B cell (primary cell): ENCODE results near the gene KLHDC8B. TPM values are rescaled to one million over a fixed set of nuclear protein-coding genes. Genes with fewer than 3 reads are reported as not detected.

ENCODE experiments used
- ATAC-seq: fragments of 200-7000 bp; cut with Tn5 transposase; one replicate; pipeline ENCODE4 v1.10.0; 2021; ENCODE audit warnings: low read depth, mild to moderate bottlenecking, moderate number of reproducible peaks, moderate library complexity
- CTCF ChIA-PET: fragments of 350-600 bp; sonication (Branson Sonifier 250); formaldehyde crosslinking; loops from one replicate; lab custom pipeline; 2021; ENCODE audit warnings: antibody characterized with exemption, inconsistent platforms; lab: Charles Lee
- POLR2A ChIA-PET: fragments of 350-600 bp; sonication (Branson Sonifier 250); formaldehyde crosslinking; loops from one replicate; lab custom pipeline; 2021; ENCODE audit warnings: antibody characterized with exemption; lab: Charles Lee
- DNase-seq: peaks from one replicate; pipeline ENCODE4 v3.0.0; 2013
- H2AFZ ChIP-seq: 2 replicates; pipeline ENCODE4 v1.6.1; 2012; ENCODE audit warnings: mild to moderate bottlenecking, low read depth, low read length; ENCODE audit not compliant: insufficient read depth, poor library complexity, severe bottlenecking
- H3K27ac ChIP-seq, 2 donors: 1 replicate in 1 of 2; 2 replicates in 1 of 2; pipeline ENCODE4 v1.5.1; 2012 to 2013; ENCODE audit warnings: low read length in 2 of 2, mild to moderate bottlenecking in 2 of 2, moderate library complexity in 1 of 2
- H3K27me3 ChIP-seq, 4 experiments: fragments of 200-600 bp in 1 of 4; sonication (generic) in 1 of 4; replicated peaks in 1 of 4; 1 replicate in 2 of 4; 2 replicates in 2 of 4; pipeline versions ENCODE4 v1.6.1 to v1.7.0; 2013 to 2016; ENCODE audit warnings: low read length in 3 of 4, mild to moderate bottlenecking in 2 of 4, mixed read lengths in 1 of 4, moderate library complexity in 1 of 4; ENCODE audit not compliant: insufficient read depth in 4 of 4, control insufficient read depth in 3 of 4; ENCODE audit errors: control extremely low read depth in 1 of 4
- H3K36me3 ChIP-seq, 2 experiments: replicated peaks in 1 of 2; 1 replicate in 1 of 2; 2 replicates in 1 of 2; pipeline versions ENCODE4 v1.6.1 to v1.7.1; 2013; ENCODE audit warnings: low read length in 1 of 2; ENCODE audit not compliant: insufficient read depth in 2 of 2, control insufficient read depth in 1 of 2; ENCODE audit errors: control extremely low read depth in 1 of 2, extremely low read depth in 1 of 2
- H3K4me1 ChIP-seq, 2 donors: fragments of 200-600 bp in 1 of 2; sonication (generic) in 1 of 2; 1 replicate in 1 of 2; 2 replicates in 1 of 2; pipeline versions ENCODE4 v1.5.1 to v1.6.1; 2013 to 2017; ENCODE audit warnings: low read length in 2 of 2; ENCODE audit not compliant: control insufficient read depth in 2 of 2, insufficient read depth in 2 of 2
- H3K4me2 ChIP-seq: replicated peaks from 2 replicates; pipeline ENCODE3; 2012; ENCODE audit warnings: mild to moderate bottlenecking, low read depth, low read length; ENCODE audit not compliant: poor library complexity, severe bottlenecking
- H3K4me3 ChIP-seq, 5 experiments: fragments of 200-600 bp in 1 of 5; sonication (generic) in 1 of 5; 1 replicate in 3 of 5; 2 replicates in 2 of 5; pipeline versions ENCODE4 v1.5.1 to v1.7.0; 2011 to 2016; ENCODE audit warnings: low read length in 4 of 5, mild to moderate bottlenecking in 4 of 5, low read depth in 2 of 5, control low read depth in 1 of 5, moderate library complexity in 1 of 5; ENCODE audit not compliant: insufficient read depth in 1 of 5; ENCODE audit errors: control extremely low read depth in 1 of 5, extremely low read depth in 1 of 5
- H3K79me2 ChIP-seq: fragments of 200-600 bp; sonication (generic); one replicate; pipeline ENCODE4 v1.6.0; 2016; ENCODE audit warnings: low read length; ENCODE audit not compliant: control insufficient read depth, insufficient read depth
- H3K9ac ChIP-seq: fragments of 200-600 bp; sonication (generic); 2 replicates; pipeline ENCODE4 v1.6.1; 2017; ENCODE audit warnings: mild to moderate bottlenecking, low read length, moderate library complexity
- H3K9me3 ChIP-seq, 3 donors: one replicate each; pipeline versions ENCODE4 v1.6.1 to v1.7.1; 2013; ENCODE audit warnings: low read length in 2 of 3; ENCODE audit not compliant: control insufficient read depth in 2 of 3, insufficient read depth in 1 of 3; ENCODE audit errors: control extremely low read depth in 1 of 3
- H4K20me1 ChIP-seq: 2 replicates; pipeline ENCODE4 v1.6.0; 2012; ENCODE audit warnings: mild to moderate bottlenecking, low read length; ENCODE audit not compliant: insufficient read depth, control insufficient read depth, poor library complexity, severe bottlenecking
- H3K27ac Mint-ChIP-seq: one replicate; pipeline ENCODE4 v1.8.0; 2021; ENCODE audit warnings: mixed read lengths
- H3K27me3 Mint-ChIP-seq: one replicate; pipeline ENCODE4 v1.8.0; 2021; ENCODE audit warnings: mixed read lengths
- H3K4me1 Mint-ChIP-seq: one replicate; pipeline ENCODE4 v1.8.0; 2021; ENCODE audit warnings: mixed read lengths
- H3K4me3 Mint-ChIP-seq: one replicate; pipeline ENCODE4 v1.8.0; 2021; ENCODE audit warnings: mixed read lengths
- H3K9me3 Mint-ChIP-seq: one replicate; pipeline ENCODE4 v1.8.0; 2022; ENCODE audit warnings: mixed read lengths; ENCODE audit not compliant: insufficient read depth
- EZH2 ChIP-seq: IDR thresholded peaks from 2 replicates; pipeline ENCODE4 v1.6.1; 2012; ENCODE audit warnings: borderline replicate concordance, low read depth, mild to moderate bottlenecking, moderate library complexity, low read length; ENCODE audit not compliant: insufficient read depth, poor library complexity, severe bottlenecking
- WGBS: methylation state at CpG from one replicate; pipeline ENCODE4 v1.1.5; 2013; ENCODE audit warnings: missing lambda C conversion rate; ENCODE audit not compliant: insufficient coverage; 5-methylcytosine and 5-hydroxymethylcytosine counted together
- intact Hi-C: fragments of 100-400 bp; cut with micrococcal nuclease; formaldehyde crosslinking; loops from one replicate; pipeline ENCODE4 v1.10.0; 2022
- polyA plus RNA-seq: library from polyadenylated mRNA; depleted of rRNA; stranded (reverse); fragments of >200 nt; gene quantifications from 2 replicates; pipeline ENCODE4 v1.2.3, GENCODE V29; 2012
- total RNA-seq, 2 donors: library from RNA; stranded (reverse); fragments of 120-200 nt in 1 of 2; gene quantifications; 1 replicate in 1 of 2; 2 replicates in 1 of 2; pipeline versions ENCODE4 v1.2.3 to v1.2.4, GENCODE V29; 2013 to 2022
- TF ChIP-seq, protein P1 (sequence below): fragments of 200-600 bp; IDR thresholded peaks from one replicate; pipeline ENCODE4 v1.8.0; 2022; ENCODE audit warnings: antibody characterized with exemption, mild to moderate bottlenecking

KLHDC8B gene
- total and polyA plus RNA-seq, 2 donors (not counting 1 experiment from before 2014, with no cell fraction given) = 0.43 to 3.6 TPM

DNA sequence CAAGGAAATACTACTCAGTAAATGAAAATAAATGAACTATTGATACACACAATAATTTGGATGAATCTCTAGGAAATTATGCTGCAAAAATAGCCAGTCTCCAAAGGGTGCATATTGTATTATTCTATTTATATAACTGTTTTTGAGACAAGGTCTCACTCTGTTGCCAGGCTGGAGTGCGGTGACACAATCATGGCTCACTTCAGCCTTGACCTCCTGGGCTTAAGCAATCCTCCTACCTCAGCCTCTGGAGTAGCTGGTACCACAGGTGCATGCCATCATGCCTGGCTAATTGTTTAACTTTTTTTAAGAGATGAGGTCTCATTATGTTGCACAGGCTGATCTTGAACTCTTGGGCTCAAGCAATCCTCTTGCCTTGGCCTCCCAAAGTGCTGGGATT lies 12.5 kb downstream of the KLHDC8B start:
- TF ChIP-seq EZH2 = no peak
- TF ChIP-seq, protein P1, sequence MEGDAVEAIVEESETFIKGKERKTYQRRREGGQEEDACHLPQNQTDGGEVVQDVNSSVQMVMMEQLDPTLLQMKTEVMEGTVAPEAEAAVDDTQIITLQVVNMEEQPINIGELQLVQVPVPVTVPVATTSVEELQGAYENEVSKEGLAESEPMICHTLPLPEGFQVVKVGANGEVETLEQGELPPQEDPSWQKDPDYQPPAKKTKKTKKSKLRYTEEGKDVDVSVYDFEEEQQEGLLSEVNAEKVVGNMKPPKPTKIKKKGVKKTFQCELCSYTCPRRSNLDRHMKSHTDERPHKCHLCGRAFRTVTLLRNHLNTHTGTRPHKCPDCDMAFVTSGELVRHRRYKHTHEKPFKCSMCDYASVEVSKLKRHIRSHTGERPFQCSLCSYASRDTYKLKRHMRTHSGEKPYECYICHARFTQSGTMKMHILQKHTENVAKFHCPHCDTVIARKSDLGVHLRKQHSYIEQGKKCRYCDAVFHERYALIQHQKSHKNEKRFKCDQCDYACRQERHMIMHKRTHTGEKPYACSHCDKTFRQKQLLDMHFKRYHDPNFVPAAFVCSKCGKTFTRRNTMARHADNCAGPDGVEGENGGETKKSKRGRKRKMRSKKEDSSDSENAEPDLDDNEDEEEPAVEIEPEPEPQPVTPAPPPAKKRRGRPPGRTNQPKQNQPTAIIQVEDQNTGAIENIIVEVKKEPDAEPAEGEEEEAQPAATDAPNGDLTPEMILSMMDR = no peak
- CTCF ChIA-PET = interaction anchor here (0.6 kb wide), 1 partner anchor 218 kb away, joined by 7 read pairs; no protein-coding TSS in a partner anchor
- Histone ChIP-seq H3K4me3 (no peak overlapping the region), H3K27me3 (peaks cover 0 to 7% (median 0%) of the 10 kb centered on the region in 4 experiments), H3K79me2 (no peaks in the 10 kb centered on the region), H2AFZ (no peak overlapping the region), H3K4me2 (no peak overlapping the region), H3K27ac (no peak overlapping the region), H3K9ac (no peak overlapping the region), H3K4me1 (no peaks in the 10 kb centered on the region), H4K20me1 (no peaks in the 10 kb centered on the region), H3K9me3 (no peaks in the 10 kb centered on the region), H3K36me3 (no peaks in the 10 kb centered on the region)
- intact Hi-C loops = no loop called here
- 100% methylated on average over 1 of the region's 1 CpG for WGBS
- Mint-ChIP-seq H3K4me3 (no peak overlapping the region), H3K27me3 (peaks cover 22% of the 10 kb centered on the region), H3K4me1 (no peaks in the 10 kb centered on the region), H3K27ac (no peak overlapping the region), H3K9me3 (no peaks in the 10 kb centered on the region)
- POLR2A ChIA-PET = no interaction called here
- DNase-seq (no peak), ATAC-seq (no peak)

DNA sequence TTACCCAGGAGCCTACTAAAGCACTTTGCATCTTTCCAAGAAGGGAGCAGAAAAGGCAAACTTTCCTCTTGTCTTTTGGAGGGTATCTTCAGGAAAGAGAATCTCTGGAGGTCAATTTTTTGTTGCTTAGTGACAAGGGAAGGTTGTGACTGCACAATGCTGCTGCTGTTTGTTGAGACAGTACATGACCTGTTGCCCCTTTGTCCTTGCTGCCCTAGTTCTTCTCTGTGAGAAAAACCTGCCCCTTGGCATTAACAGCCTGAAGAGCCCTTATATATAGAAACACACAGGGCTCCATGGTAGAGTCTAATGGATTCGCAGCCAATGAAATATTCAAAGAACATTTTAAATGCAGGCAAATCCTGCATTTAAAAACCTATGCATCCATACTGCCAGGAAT lies 20.3 kb downstream of the KLHDC8B start:
- no peak overlapping the region for H3K4me3 Mint-ChIP-seq
- POLR2A ChIA-PET = no interaction called here

More for the DNA sequence above, 20.3 kb downstream of the KLHDC8B start:
- no peak overlapping the region for H3K27ac Mint-ChIP-seq
- Histone ChIP-seq H3K4me3 (no peak overlapping the region), H3K9me3 (no peaks in the 10 kb centered on the region), H3K9ac (no peak overlapping the region), H3K4me1 (no peaks in the 10 kb centered on the region), H3K36me3 (no peaks in the 10 kb centered on the region), H3K27me3 (peaks cover 0 to 4% (median 0%) of the 10 kb centered on the region in 4 experiments), H3K4me2 (no peak overlapping the region), H2AFZ (no peak overlapping the region), H3K27ac (no peak overlapping the region), H4K20me1 (no peaks in the 10 kb centered on the region), H3K79me2 (no peaks in the 10 kb centered on the region)
- CTCF ChIA-PET = no interaction called here
- H3K4me1 Mint-ChIP-seq = no peaks in the 10 kb centered on the region
- no CpG with 5 or more reads among the region's 1 CpG for WGBS
- no peak for TF ChIP-seq EZH2
- TF ChIP-seq, protein P1 = no peak
- H3K27me3 Mint-ChIP-seq = peaks cover 14% of the 10 kb centered on the region
- intact Hi-C loops = no loop called here
- no peak for ATAC-seq
- no peak for DNase-seq
- H3K9me3 Mint-ChIP-seq = no peaks in the 10 kb centered on the region
